Large intestine (tissue), 3 donors: ENCODE results near the gene ZIC1. TPM values are rescaled to one million over a fixed set of nuclear protein-coding genes. Genes with fewer than 3 reads are reported as not detected.

Experiments
- DNase-seq, 2 donors: peaks; one replicate each; pipeline versions ENCODE4 v3.0.0 to v3.0.0-alpha.2; 2013
- H3K27ac ChIP-seq: one replicate; pipeline ENCODE4 v1.5.1; 2013; ENCODE audit warnings: low read length
- H3K27me3 ChIP-seq: 2 replicates; pipeline ENCODE4 v1.6.1; 2013; ENCODE audit warnings: low read length; ENCODE audit not compliant: control insufficient read depth, insufficient read depth
- H3K36me3 ChIP-seq: 2 replicates; pipeline ENCODE4 v1.6.1; 2013; ENCODE audit warnings: low read length; ENCODE audit not compliant: control insufficient read depth, insufficient read depth
- H3K4me1 ChIP-seq: one replicate; pipeline ENCODE4 v1.6.1; 2013; ENCODE audit warnings: low read length; ENCODE audit not compliant: control insufficient read depth, insufficient read depth
- H3K4me3 ChIP-seq: one replicate; pipeline ENCODE4 v1.5.1; 2013; ENCODE audit warnings: low read length
- H3K9me3 ChIP-seq: one replicate; pipeline ENCODE4 v1.6.1; 2013; ENCODE audit warnings: mild to moderate bottlenecking, low read depth, low read length, moderate library complexity; ENCODE audit not compliant: control insufficient read depth
- WGBS: methylation state at CpG from one replicate; pipeline ENCODE4 v1.1.5; 2013; ENCODE audit warnings: low lambda C conversion rate; ENCODE audit not compliant: insufficient coverage; 5-methylcytosine and 5-hydroxymethylcytosine counted together
- polyA plus RNA-seq: library from polyadenylated mRNA; unstranded; fragments of 120-200 nt; gene quantifications from one replicate; pipeline ENCODE4 v1.2.1, GENCODE V29; 2013

ZIC1 gene
- polyA plus RNA-seq, 1 donor: 0.01 TPM

DNA sequence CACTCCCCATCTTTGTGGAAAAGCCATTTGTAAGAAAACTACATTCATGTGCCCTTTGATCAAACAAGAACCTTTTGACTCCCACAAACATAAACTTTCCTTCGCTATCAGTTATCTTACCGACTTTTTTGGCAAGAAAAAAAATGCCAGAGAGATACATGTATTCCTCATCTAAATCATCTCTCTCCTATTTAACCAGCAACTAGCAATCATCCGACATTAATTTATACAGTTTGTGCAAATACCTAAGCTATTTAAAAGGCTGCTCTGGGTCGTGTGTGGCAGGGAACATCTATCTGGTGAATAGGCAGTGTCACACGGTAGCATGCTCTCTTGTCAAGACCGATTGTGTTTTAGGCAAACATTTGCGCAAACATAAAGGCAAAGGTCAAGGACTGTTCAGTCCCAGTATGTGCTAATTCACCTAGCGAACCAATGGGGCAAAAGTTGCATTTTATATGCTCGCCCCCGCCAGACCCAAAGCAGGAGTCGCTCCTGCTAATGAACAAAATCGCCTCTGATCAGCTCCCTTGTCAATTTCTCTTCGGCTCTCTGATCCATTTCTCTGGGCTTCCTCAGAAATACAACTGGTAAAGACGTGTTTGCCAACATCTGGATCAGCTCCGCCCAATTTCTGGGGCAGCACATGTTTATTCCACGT is 40.5 kb upstream of the ZIC1 start:
- 0% methylated on average over 4 of the region's 16 CpGs for WGBS
- H3K27me3 ChIP-seq: peaks cover 86% of the 10 kb centered on the region

DNA sequence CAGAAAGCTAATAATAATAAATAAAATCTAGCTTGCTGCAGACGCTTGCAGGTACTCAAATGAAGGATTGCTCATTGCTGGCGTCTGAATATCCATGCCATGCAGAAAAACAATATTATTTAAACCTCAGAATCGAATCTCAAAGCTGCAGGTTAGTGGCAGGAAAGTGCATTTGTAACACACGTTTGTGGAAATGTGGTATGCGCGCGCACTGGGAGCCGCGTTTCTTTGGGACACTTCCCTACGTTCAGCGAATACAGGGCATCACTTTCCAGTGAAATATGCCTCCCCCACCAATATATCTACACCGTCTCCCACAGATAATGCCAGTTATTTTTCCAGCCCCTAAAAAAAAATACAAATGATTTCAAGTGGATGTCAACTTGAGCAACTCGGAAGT is 39.9 kb upstream of the ZIC1 start:
- peaks cover 86% of the 10 kb centered on the region for H3K27me3 ChIP-seq
- H3K9me3 ChIP-seq: peaks cover 2% of the 10 kb centered on the region
- no peak overlapping the region for H3K4me3 ChIP-seq
- DNase-seq: no peak
- H3K27ac ChIP-seq: no peak overlapping the region
- no peaks in the 10 kb centered on the region for H3K4me1 ChIP-seq
- no peaks in the 10 kb centered on the region for H3K36me3 ChIP-seq
- no CpG with 5 or more reads among the region's 13 CpGs for WGBS

More for the DNA sequence above, 40.5 kb upstream of the ZIC1 start:
- no peaks in the 10 kb centered on the region for H3K36me3 ChIP-seq
- H3K27ac ChIP-seq: no peak overlapping the region
- DNase-seq: no peak
- H3K4me3 ChIP-seq: no peak overlapping the region
- H3K4me1 ChIP-seq: no peaks in the 10 kb centered on the region
- peaks cover 2% of the 10 kb centered on the region for H3K9me3 ChIP-seq

DNA sequence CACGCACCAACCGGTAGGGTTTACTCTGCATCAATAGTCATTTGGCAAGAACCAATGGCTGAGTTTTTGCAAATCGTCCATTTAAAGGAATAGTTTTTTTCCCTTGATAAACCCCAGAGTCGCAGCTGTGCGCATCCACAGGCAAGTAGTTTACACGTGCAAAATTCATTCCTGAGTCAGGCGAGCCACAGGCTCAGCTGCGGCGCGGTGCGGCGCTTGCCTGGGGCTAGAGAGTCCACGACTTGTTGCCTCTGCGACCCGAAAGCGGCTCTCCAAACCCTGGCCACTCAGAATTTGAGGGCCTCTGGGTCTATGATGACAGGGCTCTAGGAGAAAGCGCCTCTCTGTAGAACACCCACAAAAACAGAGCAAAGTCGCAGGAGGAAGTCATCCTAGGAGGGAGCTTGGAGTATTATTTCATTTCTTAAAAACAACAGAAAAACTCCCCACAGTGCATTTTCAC is 39.5 kb upstream of the ZIC1 start:
- peaks cover 2% of the 10 kb centered on the region for H3K9me3 ChIP-seq
- H3K27me3 ChIP-seq: peaks cover 86% of the 10 kb centered on the region
- H3K36me3 ChIP-seq: no peaks in the 10 kb centered on the region
- no peak overlapping the region for H3K4me3 ChIP-seq
- no CpG with 5 or more reads among the region's 18 CpGs for WGBS
- DNase-seq: no peak
- no peak overlapping the region for H3K27ac ChIP-seq
- H3K4me1 ChIP-seq: no peaks in the 10 kb centered on the region

DNA sequence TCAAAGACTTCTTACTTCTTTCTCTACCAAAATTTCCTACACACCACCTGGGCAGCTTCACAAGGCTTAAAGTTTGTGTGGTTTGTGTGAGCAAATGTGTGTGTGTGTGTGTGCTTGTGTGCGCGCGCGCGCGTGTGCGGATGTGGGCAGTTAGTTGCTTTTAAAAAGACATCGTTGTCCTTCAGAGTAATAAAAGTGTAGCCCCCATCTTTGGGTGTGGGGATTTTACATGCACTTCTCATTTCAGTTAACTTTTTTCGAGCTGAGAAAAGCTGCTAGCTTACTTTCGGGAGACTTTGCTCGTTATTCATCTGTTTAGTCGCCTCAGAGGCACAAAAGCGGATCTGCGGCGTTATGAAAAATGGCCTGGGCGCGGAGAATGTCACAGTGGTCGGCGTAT is 38.8 kb upstream of the ZIC1 start:
- peaks cover 87% of the 10 kb centered on the region for H3K27me3 ChIP-seq
- DNase-seq: no peak
- WGBS: 26% methylated on average over 4 of the region's 19 CpGs
- H3K4me1 ChIP-seq: no peaks in the 10 kb centered on the region
- no peaks in the 10 kb centered on the region for H3K36me3 ChIP-seq
- no peak overlapping the region for H3K27ac ChIP-seq
- peaks cover 2% of the 10 kb centered on the region for H3K9me3 ChIP-seq
- no peak overlapping the region for H3K4me3 ChIP-seq

DNA sequence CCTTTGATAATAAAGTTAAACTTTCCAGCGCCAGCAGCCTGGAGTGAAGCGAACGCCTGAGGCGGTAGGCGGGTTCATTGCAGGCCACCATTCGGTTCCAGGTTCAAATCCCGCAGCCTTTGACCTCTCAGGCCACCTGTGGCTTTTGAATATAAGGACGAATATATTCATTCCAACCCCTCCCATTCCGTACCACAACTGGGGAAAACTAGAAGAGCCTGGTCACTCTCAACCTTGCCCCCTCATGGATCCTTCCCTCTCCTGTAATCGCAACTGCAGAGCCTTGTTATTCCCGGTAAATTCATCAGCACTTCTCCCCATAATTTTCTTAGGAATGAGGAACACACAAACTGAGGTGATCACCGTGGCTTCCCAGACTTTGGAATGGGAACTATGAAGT is 38.0 kb upstream of the ZIC1 start:
- Histone ChIP-seq H3K4me3 (no peak overlapping the region), H3K9me3 (peaks cover 2% of the 10 kb centered on the region), H3K4me1 (no peaks in the 10 kb centered on the region), H3K27me3 (peaks cover 87% of the 10 kb centered on the region), H3K27ac (no peak overlapping the region), H3K36me3 (no peaks in the 10 kb centered on the region)
- no CpG with 5 or more reads among the region's 12 CpGs for WGBS
- no peak for DNase-seq

DNA sequence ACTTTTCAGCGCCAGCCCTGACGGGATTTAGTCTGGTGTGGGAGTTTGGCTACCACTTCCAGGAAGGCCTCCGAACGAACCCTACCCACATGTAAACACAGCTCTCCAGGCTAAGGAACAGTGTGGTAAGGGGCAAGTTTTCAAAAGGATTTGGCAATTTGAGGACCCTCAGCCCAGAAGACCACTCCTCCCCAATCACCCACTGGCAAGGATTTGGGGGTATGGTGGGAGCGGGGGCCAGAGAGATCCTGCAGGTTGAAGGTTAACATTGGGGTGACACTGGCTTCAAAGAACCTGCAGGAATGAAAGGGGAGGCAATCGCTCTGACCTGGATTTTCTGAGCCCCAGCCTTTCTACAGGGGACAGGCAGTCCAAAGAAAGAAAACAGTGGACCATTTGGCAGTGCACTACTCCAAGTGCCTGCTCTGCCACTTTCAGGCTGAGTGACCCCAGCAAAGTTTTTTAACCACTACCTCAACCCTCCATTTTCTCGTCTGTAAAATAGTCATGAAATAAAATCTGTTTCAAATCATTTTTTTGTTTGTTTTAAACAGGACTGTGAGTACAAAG is 37.3 kb upstream of the ZIC1 start:
- WGBS: 13% methylated on average over 1 of the region's 7 CpGs
- Histone ChIP-seq H3K4me3 (no peak overlapping the region), H3K27me3 (peaks cover 90% of the 10 kb centered on the region), H3K27ac (no peak overlapping the region), H3K9me3 (peaks cover 2% of the 10 kb centered on the region), H3K36me3 (no peaks in the 10 kb centered on the region), H3K4me1 (no peaks in the 10 kb centered on the region)
- DNase-seq: no peak

DNA sequence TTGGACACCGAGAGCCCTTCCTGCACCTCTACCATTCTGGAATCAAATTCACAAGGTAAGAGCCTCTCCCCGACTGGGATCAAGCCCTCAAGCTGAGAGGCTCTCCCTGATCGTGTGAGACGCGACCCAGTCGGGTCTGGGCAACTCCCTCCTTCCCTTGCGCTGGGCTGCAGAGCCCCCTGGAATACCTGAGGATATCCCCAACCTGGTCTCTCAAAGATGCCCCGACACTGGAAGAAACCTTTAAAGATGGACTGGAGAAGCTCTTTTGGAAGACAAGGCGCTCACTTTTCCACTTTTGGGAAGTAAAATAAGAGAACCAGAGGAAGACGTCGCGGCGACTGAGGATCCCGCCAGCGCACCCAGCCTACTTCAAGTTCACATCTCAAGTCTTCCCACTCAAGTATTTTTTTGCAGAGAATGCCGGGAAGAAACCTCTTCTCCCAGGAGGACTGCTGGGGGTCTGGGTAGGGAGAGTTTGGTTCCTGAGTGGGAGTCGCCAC is 36.6 kb upstream of the ZIC1 start:
- no peak for DNase-seq
- no peak overlapping the region for H3K4me3 ChIP-seq
- no peak overlapping the region for H3K27ac ChIP-seq
- no peaks in the 10 kb centered on the region for H3K36me3 ChIP-seq
- peaks cover 2% of the 10 kb centered on the region for H3K9me3 ChIP-seq
- no CpG with 5 or more reads among the region's 17 CpGs for WGBS
- H3K27me3 ChIP-seq: peaks cover 94% of the 10 kb centered on the region
- no peaks in the 10 kb centered on the region for H3K4me1 ChIP-seq

DNA sequence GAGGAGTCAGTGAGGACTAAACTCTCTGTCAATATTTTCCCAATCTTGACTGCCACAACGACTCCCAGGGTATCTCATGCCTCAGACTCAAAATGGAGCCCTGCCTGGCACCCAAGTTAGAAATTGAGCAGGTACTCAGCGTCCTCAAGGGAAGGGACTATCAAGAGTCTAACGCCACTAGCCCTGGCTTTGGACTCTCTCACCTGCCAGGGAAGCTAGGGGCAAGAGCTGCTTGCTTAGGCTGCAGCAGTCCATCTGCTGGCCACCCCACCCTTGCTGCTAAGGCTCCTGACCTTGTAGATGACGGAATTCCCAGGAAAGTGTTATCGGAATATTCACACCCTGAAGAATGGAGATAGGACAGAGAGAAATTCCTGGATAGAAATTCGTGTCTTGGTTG is 35.9 kb upstream of the ZIC1 start:
- Histone ChIP-seq H3K36me3 (no peaks in the 10 kb centered on the region), H3K9me3 (peaks cover 2% of the 10 kb centered on the region), H3K4me3 (no peak overlapping the region), H3K27ac (no peak overlapping the region), H3K4me1 (no peaks in the 10 kb centered on the region), H3K27me3 (peaks cover 94% of the 10 kb centered on the region)
- 0% methylated on average over 2 of the region's 6 CpGs for WGBS
- no peak for DNase-seq

DNA sequence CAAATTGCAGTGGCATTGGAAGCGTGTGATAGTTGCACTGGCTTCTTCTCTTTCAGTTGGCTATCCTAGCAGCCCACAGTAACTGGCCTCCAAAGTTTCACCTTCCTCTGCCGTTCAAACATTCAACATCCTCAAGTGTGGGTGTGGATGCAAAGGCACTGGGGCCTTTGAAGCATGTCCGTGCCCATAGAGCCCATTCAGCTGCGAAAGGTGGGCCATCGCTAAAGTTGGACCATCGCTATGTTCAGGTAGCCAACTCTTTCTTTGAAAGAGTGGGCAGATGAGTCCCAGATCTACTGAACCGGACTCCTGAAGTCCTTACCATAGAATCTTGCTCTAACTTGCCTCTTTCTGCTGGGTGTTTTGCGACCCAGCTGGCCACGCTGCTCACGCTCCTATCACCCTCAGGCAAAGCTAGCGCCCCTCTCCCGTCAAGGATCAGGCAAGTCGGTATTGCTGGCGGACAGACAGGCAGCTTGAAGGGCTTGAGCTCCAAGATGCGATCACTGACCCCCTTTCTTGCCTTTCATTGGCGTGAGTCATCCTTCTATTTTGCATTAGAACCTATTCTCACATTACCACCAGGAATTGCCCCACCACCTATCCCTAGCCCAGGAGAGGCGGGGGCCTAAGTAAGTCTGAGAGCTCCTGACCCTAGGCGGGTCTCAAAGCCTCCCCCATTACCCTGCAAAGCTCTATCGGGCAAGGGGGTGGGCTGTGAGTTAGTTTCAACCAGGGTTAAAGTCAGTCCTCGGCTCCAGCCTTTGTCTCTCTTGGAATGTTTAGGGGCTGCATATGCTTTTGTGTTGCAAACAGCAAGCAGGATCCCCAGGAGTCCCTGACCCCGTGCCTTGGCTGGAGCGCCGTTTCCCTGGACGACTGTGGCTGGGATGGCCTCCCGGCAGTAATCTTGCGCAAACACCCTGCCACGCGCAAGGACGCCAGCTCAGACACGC is 31.5 kb upstream of the ZIC1 start:
- Histone ChIP-seq H3K4me3 (no peak overlapping the region), H3K9me3 (no peaks in the 10 kb centered on the region), H3K4me1 (no peaks in the 10 kb centered on the region), H3K27ac (no peak overlapping the region), H3K36me3 (no peaks in the 10 kb centered on the region), H3K27me3 (peaks cover 91% of the 10 kb centered on the region)
- DNase-seq: no peak
- WGBS: 0% methylated on average over 8 of the region's 30 CpGs

DNA sequence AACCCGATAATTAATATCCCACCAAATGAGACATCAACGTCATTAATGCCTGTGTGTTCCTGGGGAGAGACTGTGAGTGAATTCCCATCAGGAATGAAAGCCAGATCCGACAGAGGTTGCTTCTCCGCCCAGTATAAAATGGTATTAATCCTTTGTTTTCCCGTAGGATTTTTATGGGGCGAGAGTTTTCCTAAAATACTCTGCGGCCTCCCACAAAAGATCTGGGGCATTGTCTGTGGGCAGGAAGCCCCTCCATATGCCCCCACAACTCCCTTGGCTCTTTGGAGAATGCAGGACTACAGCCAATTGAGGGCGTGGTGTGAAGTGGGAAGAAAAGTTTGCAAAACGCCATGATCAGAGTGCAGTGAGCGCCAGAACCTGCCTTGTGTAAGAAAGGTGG is 29.5 kb upstream of the ZIC1 start:
- DNase-seq: no peak
- Histone ChIP-seq H3K27me3 (peaks cover 91% of the 10 kb centered on the region), H3K4me3 (no peak overlapping the region), H3K27ac (no peak overlapping the region), H3K36me3 (no peaks in the 10 kb centered on the region), H3K4me1 (no peaks in the 10 kb centered on the region), H3K9me3 (no peaks in the 10 kb centered on the region)
- WGBS: 0% methylated on average over 1 of the region's 10 CpGs
